NK-92 (cell line): Measurements from ENCODE around the gene ANKS1A.

Source experiments
- DNase-seq: peaks from one replicate; lab custom pipeline; 2025; ENCODE audit not compliant: unreplicated experiment; lab: John Stamatoyannopoulos, UW

The ANKS1A gene

GRCh38 chr6:35064757-35065440 lies 175.8 kb downstream of the ANKS1A start:
- no peak for DNase-seq

- no peak for DNase-seq
These were observed 176.4 kb downstream of the ANKS1A start for GRCh38 chr6:35065441-35065800.

- no peak for DNase-seq
These were observed 176.8 kb downstream of the ANKS1A start for GRCh38 chr6:35065870-35066269.

GRCh38 chr6:35067234-35067633 lies 178.2 kb downstream of the ANKS1A start:
- no peak for DNase-seq

- DNase-seq = no peak
These were observed 179.2 kb downstream of the ANKS1A start for GRCh38 chr6:35068206-35068605.

- DNase-seq = no peak
These were observed 179.6 kb downstream of the ANKS1A start for GRCh38 chr6:35068644-35069043.

- DNase-seq = no peak
These were observed 180.2 kb downstream of the ANKS1A start for GRCh38 chr6:35069262-35069661.

GRCh38 chr6:35070111-35070510 lies 181.1 kb downstream of the ANKS1A start:
- no peak for DNase-seq

GRCh38 chr6:35071347-35071994 lies 182.4 kb downstream of the ANKS1A start:
- no peak for DNase-seq

- DNase-seq = no peak
These were observed 183.1 kb downstream of the ANKS1A start for GRCh38 chr6:35072051-35072697.

GRCh38 chr6:35072698-35073055 lies 183.6 kb downstream of the ANKS1A start:
- no peak for DNase-seq

GRCh38 chr6:35073211-35073610 lies 184.2 kb downstream of the ANKS1A start:
- DNase-seq = no peak

GRCh38 chr6:35073766-35074471 lies 184.9 kb downstream of the ANKS1A start:
- no peak for DNase-seq

GRCh38 chr6:35076997-35077712 lies 188.1 kb downstream of the ANKS1A start:
- DNase-seq = no peak

- no peak for DNase-seq
These were observed 188.7 kb downstream of the ANKS1A start for GRCh38 chr6:35077713-35078105.

- no peak for DNase-seq
These were observed 189.3 kb downstream of the ANKS1A start for GRCh38 chr6:35078226-35078850.

GRCh38 chr6:35078896-35079295 lies 189.8 kb downstream of the ANKS1A start:
- no peak for DNase-seq

GRCh38 chr6:35079311-35080000 lies 190.4 kb downstream of the ANKS1A start:
- no peak for DNase-seq

GRCh38 chr6:35080016-35080680 lies 191.1 kb downstream of the ANKS1A start:
- no peak for DNase-seq
